ENCODE results near the gene ESYT2. TPM values are rescaled to one million over a fixed set of nuclear protein-coding genes. Genes with fewer than 3 reads are reported as not detected.

ESYT2 gene
- total and polyA plus RNA-seq, 9 of the 15 experiments (the other 6 are each of a cell fraction or from before 2014, with no cell fraction given): 5.8 to 86.9 (median 64.7) TPM

DNA sequence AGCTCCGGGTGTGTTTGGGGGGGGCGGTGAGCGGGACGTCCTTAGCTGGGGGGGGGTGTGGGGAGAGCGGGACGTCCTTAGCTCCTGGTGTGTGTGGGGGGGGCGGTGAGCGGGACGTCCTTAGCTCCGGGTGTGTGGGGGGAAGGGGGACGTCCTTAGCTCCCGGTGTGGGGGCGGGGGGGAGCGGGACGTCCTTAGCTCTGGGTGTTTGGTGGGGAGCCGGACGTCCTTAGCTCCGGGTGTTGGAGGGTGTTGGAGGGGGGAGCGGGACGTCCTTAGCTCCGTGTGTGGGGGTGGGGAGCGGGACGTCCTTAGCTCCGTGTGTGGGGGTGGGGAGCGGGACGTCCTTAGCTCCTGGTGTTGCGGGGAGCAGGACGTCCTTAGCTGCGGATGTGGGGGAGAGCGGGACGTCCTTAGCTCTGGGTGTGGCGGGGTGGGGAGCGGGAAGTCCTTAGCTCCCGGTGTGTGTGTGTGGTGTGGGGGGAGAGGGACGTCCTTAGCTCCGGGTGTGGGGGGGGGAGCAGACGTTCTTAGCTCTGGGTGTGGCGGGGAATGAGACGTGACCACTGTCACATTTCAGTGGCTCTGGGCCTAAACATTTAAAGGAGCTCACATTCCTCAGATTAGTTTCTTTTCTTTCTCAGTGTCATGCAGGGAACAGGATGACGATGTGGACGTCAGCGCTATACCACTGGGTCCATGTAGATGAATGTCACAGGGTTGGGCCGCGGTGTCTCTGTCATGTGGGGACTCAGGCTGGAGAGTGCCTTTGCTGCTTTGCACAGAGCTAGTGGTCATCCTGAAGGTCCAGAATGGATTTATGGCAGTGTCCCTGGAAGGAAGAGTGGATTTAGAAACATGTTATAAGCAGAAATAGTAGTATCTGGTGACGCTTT is 34.5 kb upstream of the ESYT2 start (continued):
- TF ChIP-seq ZMIZ1 (IDR thresholded peaks at IDR 0.05; ENCODE audit: low read depth in 2 of 2, low read length in 2 of 2): peak in 1 of 2 experiments; percentile 65; a peak in 1 of 4 replicates
- no peak for TF ChIP-seq DMBX1 (CRISPR knock-in tag; IDR thresholded peaks at IDR 0.05; ENCODE audit: borderline replicate concordance)
- no peak for TF ChIP-seq ZNF561 (CRISPR knock-in tag; conservative IDR thresholded peaks at IDR 0.05)
- TF ChIP-seq ZNF143 (CRISPR knock-in tag; IDR thresholded peaks at IDR 0.05): no peak
- TF ChIP-seq ZNF23 (CRISPR knock-in tag; IDR thresholded peaks at IDR 0.05): no peak
- no peak for TF ChIP-seq SREBF2 (CRISPR knock-in tag; IDR thresholded peaks at IDR 0.05)
- 0 out of 2 replicates have a peak, but pooled peaks have one; percentile 11 for TF ChIP-seq SMC3 (conservative IDR thresholded peaks at IDR 0.05; ENCODE audit: insufficient read depth, low read depth, low read length)
- TF ChIP-seq ETV6 (IDR thresholded peaks at IDR 0.05; ENCODE audit: borderline replicate concordance in 1 of 2, low read depth in 2 of 2, low read length in 1 of 2): 0 out of 4 replicates have a peak, but pooled peaks of 1 of the 2 experiments have one; percentile 69
- no peak for TF ChIP-seq ETV6 (CRISPR knock-in tag; IDR thresholded peaks at IDR 0.05; ENCODE audit: borderline replicate concordance)
- TF ChIP-seq, protein P1, sequence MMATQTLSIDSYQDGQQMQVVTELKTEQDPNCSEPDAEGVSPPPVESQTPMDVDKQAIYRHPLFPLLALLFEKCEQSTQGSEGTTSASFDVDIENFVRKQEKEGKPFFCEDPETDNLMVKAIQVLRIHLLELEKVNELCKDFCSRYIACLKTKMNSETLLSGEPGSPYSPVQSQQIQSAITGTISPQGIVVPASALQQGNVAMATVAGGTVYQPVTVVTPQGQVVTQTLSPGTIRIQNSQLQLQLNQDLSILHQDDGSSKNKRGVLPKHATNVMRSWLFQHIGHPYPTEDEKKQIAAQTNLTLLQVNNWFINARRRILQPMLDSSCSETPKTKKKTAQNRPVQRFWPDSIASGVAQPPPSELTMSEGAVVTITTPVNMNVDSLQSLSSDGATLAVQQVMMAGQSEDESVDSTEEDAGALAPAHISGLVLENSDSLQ (IDR thresholded peaks at IDR 0.05): peak; percentile 81
- no peak for TF ChIP-seq ZZZ3 (IDR thresholded peaks at IDR 0.05)
- TF ChIP-seq NELFE (IDR thresholded peaks at IDR 0.05; ENCODE audit: insufficient read depth, insufficient read length): no peak
- TF ChIP-seq ELF1 (tag; IDR thresholded peaks at IDR 0.05): no peak
- no peak for TF ChIP-seq MAFF (IDR thresholded peaks at IDR 0.05; ENCODE audit: low read length)
- TF ChIP-seq, protein P2, sequence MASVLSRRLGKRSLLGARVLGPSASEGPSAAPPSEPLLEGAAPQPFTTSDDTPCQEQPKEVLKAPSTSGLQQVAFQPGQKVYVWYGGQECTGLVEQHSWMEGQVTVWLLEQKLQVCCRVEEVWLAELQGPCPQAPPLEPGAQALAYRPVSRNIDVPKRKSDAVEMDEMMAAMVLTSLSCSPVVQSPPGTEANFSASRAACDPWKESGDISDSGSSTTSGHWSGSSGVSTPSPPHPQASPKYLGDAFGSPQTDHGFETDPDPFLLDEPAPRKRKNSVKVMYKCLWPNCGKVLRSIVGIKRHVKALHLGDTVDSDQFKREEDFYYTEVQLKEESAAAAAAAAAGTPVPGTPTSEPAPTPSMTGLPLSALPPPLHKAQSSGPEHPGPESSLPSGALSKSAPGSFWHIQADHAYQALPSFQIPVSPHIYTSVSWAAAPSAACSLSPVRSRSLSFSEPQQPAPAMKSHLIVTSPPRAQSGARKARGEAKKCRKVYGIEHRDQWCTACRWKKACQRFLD (CRISPR knock-in tag; IDR thresholded peaks at IDR 0.05): peak; percentile 10; the same call in 1 of the 2 replicates
- TF ChIP-seq CREB3L1 (IDR thresholded peaks at IDR 0.05; ENCODE audit: borderline replicate concordance, low read depth): no peak; the same call in 1 of the 2 replicates
- no peak for TF ChIP-seq STAT5B (CRISPR knock-in tag; IDR thresholded peaks at IDR 0.05)
- TF ChIP-seq PHF8 (IDR thresholded peaks at IDR 0.05; ENCODE audit: borderline replicate concordance, low read length): peak; percentile 32; the same call in 1 of the 2 replicates
- TF ChIP-seq CBFA2T3 (IDR thresholded peaks at IDR 0.05): peak; percentile 63

Measured in K562 (cell line).